Spinal cord (tissue), 10 donors: ENCODE results near the gene NDUFB10. TPM values are rescaled to one million over a fixed set of nuclear protein-coding genes. Genes with fewer than 3 reads are reported as not detected.

ENCODE experiments used
- DNase-seq, 6 donors: peaks; one replicate each; pipeline versions ENCODE4 v3.0.0 to v3.0.0-alpha.2; 2013 to 2015; ENCODE audit warnings: low spot score in 6 of 6, low read depth in 4 of 6
- H3K27ac ChIP-seq: one replicate; pipeline ENCODE4 v1.5.1; 2013; ENCODE audit warnings: low read depth, low read length, control low read depth
- H3K27me3 ChIP-seq: one replicate; pipeline ENCODE4 v1.6.1; 2013; ENCODE audit warnings: low read length; ENCODE audit not compliant: control insufficient read depth, insufficient read depth
- H3K36me3 ChIP-seq: one replicate; pipeline ENCODE4 v1.6.1; 2013; ENCODE audit warnings: low read length; ENCODE audit not compliant: control insufficient read depth, insufficient read depth
- H3K4me1 ChIP-seq: one replicate; pipeline ENCODE4 v1.6.1; 2013; ENCODE audit warnings: low read length; ENCODE audit not compliant: control insufficient read depth, insufficient read depth
- H3K4me3 ChIP-seq: one replicate; pipeline ENCODE4 v1.5.1; 2013; ENCODE audit warnings: low read depth, low read length, control low read depth
- H3K9me3 ChIP-seq: one replicate; pipeline ENCODE4 v1.6.1; 2013; ENCODE audit warnings: low read length; ENCODE audit not compliant: control insufficient read depth, insufficient read depth
- WGBS: methylation state at CpG from one replicate; pipeline ENCODE4 v1.1.5; 2013; ENCODE audit warnings: missing lambda C conversion rate; ENCODE audit not compliant: insufficient coverage; 5-methylcytosine and 5-hydroxymethylcytosine counted together
- polyA plus RNA-seq, 2 donors: library from polyadenylated mRNA; unstranded; fragments of 120-200 nt; gene quantifications; one replicate each; pipeline ENCODE4 v1.2.1, GENCODE V29; 2013; ENCODE audit not compliant: insufficient read length in 2 of 2
- total RNA-seq, 2 donors: library from RNA; depleted of rRNA in 1 of 2; stranded (reverse); fragments of 120-200 nt in 1 of 2; fragments of >200 nt in 1 of 2; gene quantifications; one replicate each; pipeline versions ENCODE4 v1.2.3 to v1.2.4, GENCODE V29; 2013 to 2014
- donor health status: healthy.

The NDUFB10 gene
- total and polyA plus RNA-seq, 4 donors = 78.7 to 178 (median 158) TPM

GRCh38 chr16:1976951-1977874 lies 17.9 kb downstream of the NDUFB10 start:
- DNase-seq = no peak
- Histone ChIP-seq H3K9me3 (no peaks in the 10 kb centered on the region), H3K36me3 (peaks cover 74% of the 10 kb centered on the region), H3K4me1 (peaks cover 45% of the 10 kb centered on the region), H3K27ac (no peak overlapping the region), H3K27me3 (peaks cover 41% of the 10 kb centered on the region), H3K4me3 (no peak overlapping the region)
- WGBS = 94% methylated on average over 30 of the region's 33 CpGs

GRCh38 chr16:1977875-1978268 lies 18.5 kb downstream of the NDUFB10 start:
- Histone ChIP-seq H3K9me3 (no peaks in the 10 kb centered on the region), H3K27ac (no peak overlapping the region), H3K27me3 (peaks cover 42% of the 10 kb centered on the region), H3K4me1 (peaks cover 45% of the 10 kb centered on the region), H3K4me3 (no peak overlapping the region), H3K36me3 (peaks cover 74% of the 10 kb centered on the region)
- no peak for DNase-seq
- WGBS = 97% methylated on average over 17 of the region's 18 CpGs

- H3K27ac ChIP-seq = no peak overlapping the region
- H3K4me3 ChIP-seq = no peak overlapping the region
- H3K27me3 ChIP-seq = peaks cover 44% of the 10 kb centered on the region
- no peak for DNase-seq
- peaks cover 45% of the 10 kb centered on the region for H3K4me1 ChIP-seq
- no peaks in the 10 kb centered on the region for H3K9me3 ChIP-seq
- 69% methylated on average over 36 of the region's 37 CpGs for WGBS
- H3K36me3 ChIP-seq = peaks cover 71% of the 10 kb centered on the region
These were observed 19.3 kb downstream of the NDUFB10 start for GRCh38 chr16:1978476-1979120.

- no peak overlapping the region for H3K27ac ChIP-seq
- H3K27me3 ChIP-seq = peaks cover 44% of the 10 kb centered on the region
- 27% methylated on average over 66 of the region's 70 CpGs for WGBS
- H3K36me3 ChIP-seq = peaks cover 63% of the 10 kb centered on the region
- no peak overlapping the region for H3K4me3 ChIP-seq
- H3K9me3 ChIP-seq = no peaks in the 10 kb centered on the region
- H3K4me1 ChIP-seq = peaks cover 44% of the 10 kb centered on the region
- no peak for DNase-seq
These were observed 20.1 kb downstream of the NDUFB10 start for GRCh38 chr16:1979271-1980029.

GRCh38 chr16:1980030-1980769 lies 20.9 kb downstream of the NDUFB10 start:
- peak in 1 of 6 donors; percentile 25 for DNase-seq
- Histone ChIP-seq H3K4me3 (no peak overlapping the region), H3K4me1 (peaks cover 52% of the 10 kb centered on the region), H3K36me3 (peaks cover 56% of the 10 kb centered on the region), H3K27ac (no peak overlapping the region), H3K9me3 (no peaks in the 10 kb centered on the region), H3K27me3 (peaks cover 44% of the 10 kb centered on the region)
- WGBS = 11% methylated on average over 51 of the region's 53 CpGs

GRCh38 chr16:1980770-1981087 lies 21.4 kb downstream of the NDUFB10 start:
- Histone ChIP-seq H3K9me3 (no peaks in the 10 kb centered on the region), H3K4me3 (no peak overlapping the region), H3K27me3 (peaks cover 44% of the 10 kb centered on the region), H3K27ac (no peak overlapping the region), H3K4me1 (peaks cover 57% of the 10 kb centered on the region), H3K36me3 (peaks cover 56% of the 10 kb centered on the region)
- 27% methylated on average over 15 of the region's 16 CpGs for WGBS
- no peak for DNase-seq

- peaks cover 41% of the 10 kb centered on the region for H3K27me3 ChIP-seq
- H3K4me3 ChIP-seq = no peak within 1 kb of the TSS
- 58% methylated on average over 5 of the region's 6 CpGs for WGBS
- peaks cover 63% of the 10 kb centered on the region for H3K4me1 ChIP-seq
- H3K9me3 ChIP-seq = no peaks in the 10 kb centered on the region
- no peak for DNase-seq
- H3K27ac ChIP-seq = no peak within 1 kb of the TSS
- H3K36me3 ChIP-seq = peaks cover 56% of the 10 kb centered on the region
These were observed 22.1 kb downstream of the NDUFB10 start, which contains the start of gene NOXO1 for GRCh38 chr16:1981398-1981836. Gene NOXO1 (minus strand): TSS chr16:1981469. CDS start chr16:1981179, 290 bp downstream.

- peaks cover 56% of the 10 kb centered on the region for H3K36me3 ChIP-seq
- no peak overlapping the region for H3K27ac ChIP-seq
- H3K27me3 ChIP-seq = peaks cover 40% of the 10 kb centered on the region
- peak in 1 of 6 donors; percentile 55 for DNase-seq
- WGBS = 40% methylated on average over 4 of the region's 5 CpGs
- H3K4me3 ChIP-seq = no peak overlapping the region
- H3K4me1 ChIP-seq = peaks cover 63% of the 10 kb centered on the region
- H3K9me3 ChIP-seq = no peaks in the 10 kb centered on the region
These were observed 22.7 kb downstream of the NDUFB10 start for GRCh38 chr16:1982013-1982433.
